Loucy (cell line): ENCODE data around the gene EGR1.

Experiments
- H2AFZ ChIP-seq: fragments of 200-600 bp; sonication (generic); 2 replicates; pipeline ENCODE4 v1.6.0; 2016; ENCODE audit warnings: antibody characterized with exemption, mild to moderate bottlenecking, low read length, moderate library complexity
- H3F3A ChIP-seq: fragments of 200-600 bp; 2 replicates; pipeline ENCODE4 v1.6.0; 2016; ENCODE audit warnings: antibody characterized with exemption, low read depth, mild to moderate bottlenecking
- H3K27me3 ChIP-seq: fragments of 200-600 bp; sonication (generic); 2 replicates; pipeline ENCODE4 v1.6.1; 2014; ENCODE audit warnings: low read length, mild to moderate bottlenecking; ENCODE audit not compliant: insufficient read depth, poor library complexity, severe bottlenecking
- H3K36me3 ChIP-seq: fragments of 200-600 bp; sonication (generic); 2 replicates; pipeline ENCODE4 v1.6.1; 2016; ENCODE audit warnings: low read length; ENCODE audit not compliant: insufficient read depth
- H3K4me1 ChIP-seq: fragments of 200-600 bp; sonication (generic); 2 replicates; pipeline ENCODE4 v1.5.1; 2014; ENCODE audit warnings: low read length, mild to moderate bottlenecking; ENCODE audit not compliant: insufficient read depth, poor library complexity, severe bottlenecking
- H3K4me2 ChIP-seq: fragments of 200-600 bp; sonication (generic); 2 replicates; pipeline ENCODE4 v1.6.0; 2014; ENCODE audit warnings: antibody characterized with exemption, low read length, low read depth, mild to moderate bottlenecking; ENCODE audit not compliant: poor library complexity, severe bottlenecking
- H3K4me3 ChIP-seq: fragments of 200-600 bp; sonication (generic); 2 replicates; pipeline ENCODE4 v1.5.1; 2014; ENCODE audit warnings: low read length, mild to moderate bottlenecking, mixed read lengths; ENCODE audit not compliant: poor library complexity, severe bottlenecking
- H3K79me2 ChIP-seq: fragments of 200-600 bp; sonication (generic); 2 replicates; pipeline ENCODE4 v1.6.1; 2014; ENCODE audit warnings: low read length; ENCODE audit not compliant: insufficient read depth
- H3K9ac ChIP-seq: fragments of 200-600 bp; sonication (generic); 2 replicates; pipeline ENCODE4 v1.6.0; 2014; ENCODE audit warnings: mild to moderate bottlenecking, low read depth, low read length, moderate library complexity; ENCODE audit not compliant: poor library complexity, severe bottlenecking
- H3K9me2 ChIP-seq: fragments of 200-600 bp; sonication (generic); replicated peaks from 2 replicates; pipeline ENCODE4 v1.6.1; 2016; ENCODE audit warnings: low read depth, low read length, mixed read lengths
- H3K9me3 ChIP-seq: fragments of 200-600 bp; sonication (generic); 2 replicates; pipeline ENCODE4 v1.6.1; 2014; ENCODE audit warnings: mild to moderate bottlenecking, antibody characterized with exemption, low read length, low read depth; ENCODE audit not compliant: insufficient read depth
- H4K20me1 ChIP-seq: fragments of 200-600 bp; sonication (generic); 2 replicates; pipeline ENCODE4 v1.6.0; 2014; ENCODE audit warnings: antibody characterized with exemption, low read length, mild to moderate bottlenecking; ENCODE audit not compliant: insufficient read depth, poor library complexity, severe bottlenecking
- CTCF ChIP-seq: fragments of 200-600 bp; sonication (generic); conservative IDR thresholded peaks from 2 replicates; pipeline ENCODE4 v1.5.1; 2014; ENCODE audit warnings: mild to moderate bottlenecking, antibody characterized with exemption, low read length
- EZH2phosphoT487 ChIP-seq: fragments of 200-600 bp; IDR thresholded peaks from 2 replicates; pipeline ENCODE4 v1.6.1; 2018; ENCODE audit warnings: antibody characterized with exemption, mild to moderate bottlenecking, moderate library complexity, borderline replicate concordance

EGR1 gene

GRCh38 chr5:138454121-138454520, 11.2 kb upstream of the EGR1 start:
- H3K36me3 ChIP-seq = no peaks in the 10 kb centered on the region
- H3K4me2 ChIP-seq = no peak overlapping the region
- H2AFZ ChIP-seq = no peak overlapping the region
- no peak overlapping the region for H3K4me3 ChIP-seq
- no peaks in the 10 kb centered on the region for H3F3A ChIP-seq
- H3K9me3 ChIP-seq = no peaks in the 10 kb centered on the region
- H3K9me2 ChIP-seq = no peaks in the 10 kb centered on the region
- no peaks in the 10 kb centered on the region for H3K27me3 ChIP-seq
- H3K9ac ChIP-seq = no peak overlapping the region
- H3K4me1 ChIP-seq = peaks cover 18% of the 10 kb centered on the region
- no peaks in the 10 kb centered on the region for H3K79me2 ChIP-seq
- H4K20me1 ChIP-seq = no peaks in the 10 kb centered on the region
- TF ChIP-seq EZH2phosphoT487 (no peak), CTCF (no peak)

GRCh38 chr5:138455232-138455930, 9.9 kb upstream of the EGR1 start:
- peaks cover 28% of the 10 kb centered on the region for H3K4me1 ChIP-seq
- no peaks in the 10 kb centered on the region for H3K79me2 ChIP-seq
- no peak overlapping the region for H3K9ac ChIP-seq
- no peaks in the 10 kb centered on the region for H3K27me3 ChIP-seq
- H2AFZ ChIP-seq = no peak overlapping the region
- no peaks in the 10 kb centered on the region for H4K20me1 ChIP-seq
- H3K4me2 ChIP-seq = no peak overlapping the region
- H3K4me3 ChIP-seq = no peak overlapping the region
- no peaks in the 10 kb centered on the region for H3K36me3 ChIP-seq
- H3K9me2 ChIP-seq = no peaks in the 10 kb centered on the region
- TF ChIP-seq CTCF = no peak
- TF ChIP-seq EZH2phosphoT487 = no peak
- H3K9me3 ChIP-seq = no peaks in the 10 kb centered on the region
- H3F3A ChIP-seq = no peaks in the 10 kb centered on the region

- no peak overlapping the region for H3K4me2 ChIP-seq
These were observed 7.6 kb upstream of the EGR1 start for GRCh38 chr5:138457531-138458275.

More at GRCh38 chr5:138457531-138458275, 7.6 kb upstream of the EGR1 start:
- Histone ChIP-seq H4K20me1 (no peaks in the 10 kb centered on the region), H3K4me3 (no peak overlapping the region), H3K9me2 (no peaks in the 10 kb centered on the region), H3K9me3 (no peaks in the 10 kb centered on the region), H3K4me1 (peaks cover 31% of the 10 kb centered on the region), H3F3A (no peaks in the 10 kb centered on the region), H2AFZ (no peak overlapping the region), H3K27me3 (no peaks in the 10 kb centered on the region), H3K9ac (peak overlapping the region; percentile 50), H3K79me2 (no peaks in the 10 kb centered on the region), H3K36me3 (no peaks in the 10 kb centered on the region)
- TF ChIP-seq EZH2phosphoT487 = no peak
- no peak for TF ChIP-seq CTCF
